HG02798 (cell line): ENCODE measurements around the gene ZNF367.

Source experiments
- ATAC-seq: cut with Tn5 transposase; IDR thresholded peaks from one replicate; pipeline ENCODE4 v1.9.1; 2021; ENCODE audit warnings: mild to moderate bottlenecking; ENCODE audit not compliant: unreplicated experiment, poor library complexity

The ZNF367 gene

GRCh38 chr9:96408409-96409280, 9.5 kb downstream of the ZNF367 start:
- ATAC-seq = no peak

- no peak for ATAC-seq
Measured at GRCh38 chr9:96400132-96400910, 17.8 kb downstream of the ZNF367 start.

- no peak for ATAC-seq
Measured at GRCh38 chr9:96399325-96399633, 18.9 kb downstream of the ZNF367 start.

- peak; percentile 36 for ATAC-seq
Measured at GRCh38 chr9:96398582-96399324, 19.4 kb downstream of the ZNF367 start.

GRCh38 chr9:96395964-96396363, 22.2 kb downstream of the ZNF367 start:
- no peak for ATAC-seq

- no peak for ATAC-seq
Measured at GRCh38 chr9:96394832-96395496, 23.2 kb downstream of the ZNF367 start.

- no peak for ATAC-seq
Measured at GRCh38 chr9:96392263-96392662, 25.9 kb downstream of the ZNF367 start.

- no peak for ATAC-seq
Measured at GRCh38 chr9:96391021-96391765, 27.0 kb downstream of the ZNF367 start.

- ATAC-seq = no peak
Measured at GRCh38 chr9:96388144-96388543, 30.0 kb downstream of the ZNF367 start.

GRCh38 chr9:96386157-96386556, 32.0 kb downstream of the ZNF367 start:
- no peak for ATAC-seq

- ATAC-seq = peak; percentile 68
Measured at GRCh38 chr9:96383165-96383942, 34.8 kb downstream of the ZNF367 start, which contains the start of gene SLC35D2. Gene SLC35D2 (minus strand): TSS chr9:96383711. CDS start chr9:96383634, 77 bp downstream.

- no peak for ATAC-seq
Measured at GRCh38 chr9:96382839-96383164, 35.4 kb downstream of the ZNF367 start.

GRCh38 chr9:96382175-96382574, 36.0 kb downstream of the ZNF367 start:
- ATAC-seq = no peak

- ATAC-seq = no peak
Measured at GRCh38 chr9:96381696-96382095, 36.5 kb downstream of the ZNF367 start.

- ATAC-seq = no peak
Measured at GRCh38 chr9:96381125-96381524, 37.0 kb downstream of the ZNF367 start.

- ATAC-seq = no peak
Measured at GRCh38 chr9:96379461-96379860, 38.7 kb downstream of the ZNF367 start.

- no peak for ATAC-seq
Measured at GRCh38 chr9:96378187-96378586, 40.0 kb downstream of the ZNF367 start.

GRCh38 chr9:96376891-96377874, 41.0 kb downstream of the ZNF367 start:
- no peak for ATAC-seq
